ENCODE results near the gene PRPH2.

Gene PRPH2

GRCh38 chr6:42698217-42698616 lies 24.2 kb downstream of the PRPH2 start:
- no peak for DNase-seq (ENCODE audit: low spot score)

GRCh38 chr6:42697268-42697655 lies 25.1 kb downstream of the PRPH2 start:
- DNase-seq (ENCODE audit: low spot score) = no peak

DNA sequence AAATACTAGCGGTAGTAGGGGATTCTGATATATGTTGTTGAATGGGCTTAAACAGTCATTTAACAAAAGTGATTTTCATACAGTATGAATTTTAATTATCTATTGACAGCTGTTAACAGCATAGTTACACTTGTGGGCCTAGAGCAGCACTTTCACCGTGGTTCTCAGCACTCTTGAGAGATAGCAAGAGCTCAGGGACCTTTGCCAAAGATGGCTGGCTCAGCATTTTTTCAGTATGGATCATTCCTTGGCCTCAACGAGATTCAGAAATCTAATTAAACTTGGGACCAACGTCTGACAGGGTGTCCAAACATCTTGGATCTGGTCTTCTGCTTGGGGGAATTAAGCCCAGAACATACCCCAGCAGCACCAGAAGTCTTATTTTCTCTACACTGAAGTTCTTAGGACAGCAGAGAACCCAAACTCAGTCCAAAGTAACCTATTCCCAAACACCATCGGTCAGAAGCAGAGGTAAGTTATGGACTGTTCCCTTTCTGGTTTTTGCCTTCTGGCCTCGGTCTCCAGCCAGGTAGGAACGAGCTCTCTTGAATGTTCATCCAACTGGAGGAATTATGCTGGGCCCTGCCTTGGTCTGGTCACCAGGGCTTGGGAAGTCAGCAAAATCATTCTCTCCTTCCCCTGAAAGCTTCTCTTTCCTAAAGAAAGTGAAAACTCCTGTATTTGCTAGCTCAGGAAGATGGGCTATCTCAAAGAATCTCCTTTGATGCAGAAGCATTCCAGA lies 25.7 kb downstream of the PRPH2 start:
- DNase-seq (ENCODE audit: low spot score) = peak; percentile 81

DNA sequence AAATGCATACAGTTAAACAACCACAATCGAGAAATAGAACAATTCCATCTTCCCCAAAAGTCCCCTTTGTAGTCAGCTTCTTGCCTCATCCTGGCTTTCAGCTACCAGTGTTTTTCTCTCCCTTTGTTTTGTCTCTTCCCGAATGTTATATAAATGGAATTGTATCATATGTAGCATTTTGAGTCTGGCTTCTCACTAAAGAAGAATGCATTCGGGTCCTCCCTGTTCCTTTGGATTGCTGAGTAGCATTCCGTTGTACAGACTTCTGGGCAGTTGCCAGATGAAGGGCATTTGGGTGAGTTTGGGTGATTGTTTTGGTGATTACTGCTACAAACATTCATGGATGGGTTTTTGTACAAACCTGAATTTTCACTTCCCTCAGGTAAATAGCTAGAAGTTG lies 27.8 kb downstream of the PRPH2 start:
- no peak for DNase-seq (ENCODE audit: low spot score)

DNA sequence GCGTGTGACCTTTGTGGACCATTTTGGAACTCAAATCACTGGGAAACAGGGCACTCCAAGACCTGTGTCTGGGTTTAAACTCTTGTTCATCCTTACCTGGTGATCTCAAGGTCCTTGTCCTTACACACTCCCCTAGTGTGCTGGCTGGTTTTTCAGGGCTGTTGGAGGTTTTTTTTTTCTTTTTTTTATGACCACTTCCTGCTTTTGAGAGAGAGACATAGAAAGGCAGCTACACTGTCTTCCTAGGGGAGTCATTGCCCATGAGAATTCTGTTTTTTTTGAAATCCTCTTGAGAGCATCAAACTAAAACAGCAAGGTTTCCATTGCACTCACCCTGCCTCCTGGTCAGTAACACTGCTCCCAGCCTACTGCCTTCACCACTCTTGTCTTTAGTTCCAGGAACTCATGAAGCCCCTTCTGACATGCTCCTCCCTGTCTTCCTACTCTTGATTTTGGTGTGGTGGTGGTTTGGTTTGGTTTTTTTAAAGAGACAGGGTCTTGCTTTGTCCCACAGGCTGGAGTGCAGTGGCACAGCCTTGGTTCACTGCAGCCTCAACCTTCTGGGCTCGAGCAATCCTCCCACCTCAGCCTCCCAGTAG lies 28.6 kb downstream of the PRPH2 start:
- no peak for DNase-seq (ENCODE audit: low spot score)

DNA sequence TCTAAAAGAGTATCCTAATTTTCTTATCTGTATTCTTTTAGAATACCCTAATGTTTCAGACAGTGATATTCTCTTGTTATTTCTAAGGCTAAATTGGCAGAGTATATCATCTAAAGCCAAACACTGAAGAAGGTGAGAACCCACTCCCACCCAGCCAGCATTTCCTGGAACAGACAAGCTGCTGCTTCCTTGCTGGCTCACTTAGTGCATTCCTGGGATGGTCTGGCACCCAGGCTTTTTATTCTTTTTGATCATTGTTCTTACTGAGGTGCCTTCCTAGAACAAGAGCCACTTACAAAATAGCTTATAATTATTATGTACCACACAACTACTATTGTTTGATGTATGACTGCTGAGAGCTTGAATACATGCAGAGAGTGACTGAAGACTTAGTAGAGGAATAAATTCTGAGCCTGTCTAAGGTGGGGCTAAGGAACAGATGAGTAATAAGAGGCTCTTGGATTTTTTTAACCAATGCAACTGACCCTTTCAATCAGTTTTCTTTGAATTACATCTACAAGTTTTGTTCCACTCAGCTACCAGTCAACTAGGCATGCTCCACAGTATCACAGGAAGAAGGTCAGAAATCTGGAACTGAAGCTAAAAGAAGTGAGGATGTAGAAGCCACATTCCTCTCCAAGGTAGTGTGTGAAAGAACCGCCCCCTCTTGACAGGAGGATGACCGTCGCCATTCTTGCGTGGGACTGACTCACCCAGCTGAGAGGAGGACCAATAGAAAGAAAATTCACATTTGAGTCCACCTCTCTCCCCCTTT lies 30.1 kb downstream of the PRPH2 start:
- DNase-seq (ENCODE audit: low spot score) = no peak

DNA sequence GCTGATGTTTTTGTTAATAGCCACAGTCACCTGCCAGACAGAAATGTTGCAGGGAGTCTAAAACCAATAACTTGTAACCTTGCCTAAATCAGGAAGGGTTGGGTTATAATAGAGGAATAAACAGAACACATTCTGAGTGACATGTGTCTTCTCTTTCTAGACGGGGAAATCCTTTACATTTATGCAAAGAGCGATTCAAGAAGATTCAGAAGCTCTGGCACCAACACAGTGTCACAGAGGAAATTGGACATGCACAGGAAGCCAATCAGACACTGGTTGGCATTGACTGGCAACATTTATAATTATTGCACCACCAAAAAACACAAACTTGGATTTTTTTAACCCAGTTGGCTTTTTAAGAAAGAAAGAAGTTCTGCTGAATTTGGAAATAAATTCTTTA lies 31.5 kb downstream of the PRPH2 start:
- DNase-seq (ENCODE audit: low spot score) = no peak

DNA sequence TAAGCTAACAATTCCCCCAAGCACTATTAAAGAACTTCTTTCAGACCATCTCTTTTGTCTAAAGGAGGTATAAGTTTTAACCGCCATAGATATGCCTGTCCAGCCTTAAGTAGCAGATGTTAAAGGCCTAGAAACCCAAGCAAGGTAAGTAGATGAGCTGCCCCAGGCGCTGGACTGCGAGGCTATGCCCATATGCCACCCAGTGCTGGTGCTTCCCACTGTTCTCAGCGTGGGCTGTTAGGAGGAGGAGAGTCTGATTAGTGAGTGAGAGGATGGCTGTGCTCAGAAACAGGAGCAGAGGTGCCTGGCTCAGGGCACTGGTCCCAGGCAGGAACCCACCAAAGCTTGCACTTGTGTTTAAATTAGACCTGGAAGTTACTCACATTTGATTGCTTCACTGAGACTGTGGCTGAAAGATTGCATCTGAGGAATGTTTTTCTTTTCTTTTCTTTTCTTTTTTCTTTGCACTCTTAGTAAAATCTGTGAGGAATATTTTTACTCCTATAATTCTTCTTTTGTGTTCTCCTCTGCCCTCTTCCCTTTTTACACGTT lies 32.2 kb downstream of the PRPH2 start:
- DNase-seq (ENCODE audit: low spot score) = no peak

- DNase-seq (ENCODE audit: low spot score) = no peak
These were observed 33.0 kb downstream of the PRPH2 start for GRCh38 chr6:42689371-42689770.

DNA sequence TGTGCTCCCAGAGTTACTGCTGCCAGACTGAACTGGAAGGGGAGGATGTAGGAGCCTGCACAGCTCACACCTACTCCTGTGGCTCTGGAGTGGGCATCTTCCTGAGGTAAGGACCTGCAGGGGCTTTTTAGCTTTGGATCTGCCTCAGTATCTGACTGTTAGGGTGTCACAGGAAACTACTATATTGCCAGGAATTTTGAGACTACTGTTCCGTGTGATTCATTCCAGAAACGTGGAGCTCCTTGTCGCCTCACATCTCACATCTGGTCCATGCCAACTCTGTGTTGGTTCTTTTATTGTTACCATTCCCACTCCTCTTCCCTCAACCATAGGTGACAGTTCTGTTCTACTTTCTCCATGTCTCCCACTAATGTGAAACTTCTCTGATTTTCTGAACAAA lies 34.1 kb downstream of the PRPH2 start:
- DNase-seq (ENCODE audit: low spot score) = no peak

DNA sequence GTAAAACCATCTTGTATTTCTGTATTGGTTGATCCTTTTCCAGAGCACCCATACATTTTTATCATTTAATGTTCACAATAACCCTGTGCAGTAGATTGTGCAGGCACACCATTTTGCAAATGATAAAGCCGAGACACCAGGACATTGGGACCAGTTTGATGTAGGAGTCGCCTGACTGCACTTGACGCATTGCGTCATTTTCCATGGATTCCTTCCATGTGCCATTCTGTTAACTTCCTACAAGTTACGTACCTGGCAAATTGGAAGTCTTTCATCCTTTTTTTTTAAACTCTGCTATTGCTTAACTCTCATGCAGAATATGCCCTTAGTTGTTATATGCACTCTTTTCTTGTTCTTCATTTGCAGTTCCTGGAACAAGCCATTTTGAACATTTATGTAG lies 43.0 kb downstream of the PRPH2 start:
- no peak for DNase-seq (ENCODE audit: low spot score)

- no peak for DNase-seq (ENCODE audit: low spot score)
These were observed 47.6 kb downstream of the PRPH2 start for GRCh38 chr6:42674780-42675179.

DNA sequence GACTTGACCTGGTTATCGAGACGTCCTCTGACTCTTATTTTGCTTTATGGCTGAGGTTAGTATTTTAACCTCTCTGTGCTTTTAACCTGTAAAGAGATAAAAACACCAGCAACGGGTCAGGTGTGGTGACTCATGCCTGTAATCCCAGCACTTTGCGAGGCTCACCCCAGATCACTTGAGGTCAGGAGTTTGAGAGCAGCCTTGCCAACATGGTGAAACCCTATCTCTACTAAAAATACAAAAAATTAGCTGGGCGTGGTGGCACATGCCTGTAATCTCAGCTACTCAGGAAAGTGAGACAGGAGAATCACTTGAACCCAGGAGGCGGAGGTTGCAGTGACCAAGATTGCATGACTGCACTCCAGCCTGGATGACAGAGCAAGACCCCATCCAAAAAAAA lies 48.0 kb downstream of the PRPH2 start:
- peak; percentile 86 for DNase-seq (ENCODE audit: low spot score)

- no peak for DNase-seq (ENCODE audit: low spot score)
These were observed 57.7 kb downstream of the PRPH2 start for GRCh38 chr6:42664718-42665117.

- peak; percentile 91 for DNase-seq (ENCODE audit: low spot score)
These were observed 60.8 kb downstream of the PRPH2 start for GRCh38 chr6:42661540-42662153.

DNA sequence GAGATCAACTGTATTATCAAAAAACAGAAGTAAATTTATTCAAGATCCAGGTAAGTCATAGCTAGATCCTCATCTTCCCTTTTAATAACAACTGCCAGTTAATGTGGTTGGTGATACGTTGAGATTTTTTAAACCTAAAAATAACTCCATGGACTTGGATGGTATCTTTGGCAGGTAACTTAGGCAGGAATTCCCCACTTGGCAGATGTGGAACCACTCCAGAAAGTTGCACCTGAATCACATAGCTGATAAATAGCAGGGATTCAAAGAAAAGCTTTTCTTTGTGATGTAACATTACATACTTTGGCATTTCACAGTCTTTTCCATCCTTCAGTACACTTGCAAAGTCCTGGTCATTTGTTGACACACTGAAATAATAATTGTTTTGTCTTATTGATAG lies 62.6 kb downstream of the PRPH2 start:
- DNase-seq (ENCODE audit: low spot score) = no peak

DNA sequence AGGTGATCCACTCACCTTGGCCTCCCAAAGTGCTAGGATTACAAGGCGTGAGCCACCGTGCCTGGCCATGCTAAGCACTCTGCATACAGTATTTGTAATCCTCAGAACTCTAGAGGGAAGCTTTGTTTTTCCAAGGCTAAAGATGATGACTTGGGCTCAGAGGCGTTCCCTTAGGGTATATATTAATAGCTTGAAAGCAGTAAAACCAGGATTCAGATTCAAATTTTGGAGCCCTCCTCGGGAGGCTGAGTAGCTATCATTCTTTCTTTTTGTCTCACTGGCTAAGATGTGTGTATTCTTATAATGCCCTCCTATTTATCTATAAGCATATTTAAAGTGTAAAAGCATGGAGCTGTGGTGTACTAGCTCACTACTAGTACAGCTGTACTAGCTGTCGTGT lies 68.5 kb downstream of the PRPH2 start:
- DNase-seq (ENCODE audit: low spot score) = no peak

DNA sequence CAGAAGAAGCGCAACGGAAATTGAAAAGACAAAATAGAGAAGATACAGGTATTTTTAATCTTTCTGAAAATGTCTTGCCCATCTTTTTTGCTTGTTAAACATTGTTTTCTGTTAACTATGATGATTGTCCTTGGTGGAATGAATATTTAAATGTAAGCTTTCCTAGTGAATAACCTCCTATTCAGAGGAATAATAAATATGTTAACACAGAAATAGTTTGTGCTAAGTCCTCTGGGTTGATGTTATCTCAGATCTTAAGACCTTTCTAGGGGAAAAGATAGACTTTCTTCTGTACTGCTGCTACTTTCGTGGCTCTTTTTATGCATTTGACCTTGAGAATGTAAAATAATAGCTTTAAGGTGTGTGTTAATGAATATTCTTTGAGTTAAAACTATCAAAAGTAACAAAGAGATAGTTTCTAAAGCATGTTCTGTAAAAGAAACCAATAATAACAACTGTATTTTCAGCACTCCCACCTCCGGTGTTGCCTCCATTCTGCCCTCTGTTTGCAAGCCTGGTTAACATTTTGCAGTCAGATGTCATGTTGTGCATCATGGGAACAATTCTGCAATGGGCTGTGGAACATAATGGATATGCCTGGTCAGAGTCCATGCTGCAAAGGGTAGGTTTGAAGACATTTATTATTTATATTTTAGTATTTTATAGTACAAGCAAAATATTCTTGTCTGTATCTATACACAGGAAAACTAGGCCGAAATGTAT lies 70.2 kb downstream of the PRPH2 start:
- no peak for DNase-seq (ENCODE audit: low spot score)

Data from hematopoietic multipotent progenitor cell treated with erythropoietin and hydrocortisone succinate and interleukin-3 and kit ligand, for 17 days (in vitro differentiated cells).